Measurements from ENCODE around the gene HOXB9. TPM values are rescaled to one million over a fixed set of nuclear protein-coding genes. Genes with fewer than 3 reads are reported as not detected.

Gene HOXB9
- total RNA-seq, 1 experiment from 2014 or later: 0.24 TPM

GRCh38 chr17:48618256-48618896 lies 7.8 kb downstream of the HOXB9 start:
- H3K9me3 Mint-ChIP-seq: no peaks in the 10 kb centered on the region
- ChIA-PET CTCF (interaction anchor here (0.7 to 2.8 kb wide), 19 partner anchors 12 to 592 kb away, joined by 3 to 13 read pairs (median 5); partner anchors contain the start of genes HOXB5 and PRAC2), POLR2A (interaction anchor here (0.6 kb wide), 1 partner anchor 72 kb away, joined by 3 read pairs; no protein-coding TSS in a partner anchor)
- peaks cover 25% of the 10 kb centered on the region for H3K4me1 Mint-ChIP-seq
- ATAC-seq (peak; percentile 29), DNase-seq (ENCODE audit: low spot score) (peak; percentile 92)
- H3K36me3 Mint-ChIP-seq: no peaks in the 10 kb centered on the region
- peaks cover 100% of the 10 kb centered on the region; the same call in 1 of the 2 replicates for H3K27me3 Mint-ChIP-seq (ENCODE audit: low read depth)
- TF ChIP-seq AFF4 (CRISPR knock-in tag; IDR thresholded peaks at IDR 0.05; ENCODE audit: borderline replicate concordance) (no peak), JAZF1 (CRISPR knock-in tag; IDR thresholded peaks at IDR 0.05) (no peak), GABPB1 (CRISPR knock-in tag; IDR thresholded peaks at IDR 0.05) (0 out of 2 replicates have a peak, but pooled peaks have one; percentile 20), SOX15 (CRISPR knock-in tag; IDR thresholded peaks at IDR 0.05) (no peak), ZNF317 (CRISPR knock-in tag; IDR thresholded peaks at IDR 0.05; ENCODE audit: borderline replicate concordance, low read depth) (no peak), CTCF (IDR thresholded peaks at IDR 0.05) (peak; percentile 92), ATF6 (CRISPR knock-in tag; IDR thresholded peaks at IDR 0.05) (no peak), ZNF232 (CRISPR knock-in tag; IDR thresholded peaks at IDR 0.05) (no peak), SMAD4 (CRISPR knock-in tag; IDR thresholded peaks at IDR 0.05) (no peak), ZNF263 (CRISPR knock-in tag; IDR thresholded peaks at IDR 0.05; ENCODE audit: low read depth) (no peak), NFATC4 (CRISPR knock-in tag; IDR thresholded peaks at IDR 0.05) (no peak), ELF4 (CRISPR knock-in tag; IDR thresholded peaks at IDR 0.05; ENCODE audit: low read depth) (no peak), HMGA2 (CRISPR knock-in tag; IDR thresholded peaks at IDR 0.05) (no peak)
- TF ChIP-seq, protein P1, sequence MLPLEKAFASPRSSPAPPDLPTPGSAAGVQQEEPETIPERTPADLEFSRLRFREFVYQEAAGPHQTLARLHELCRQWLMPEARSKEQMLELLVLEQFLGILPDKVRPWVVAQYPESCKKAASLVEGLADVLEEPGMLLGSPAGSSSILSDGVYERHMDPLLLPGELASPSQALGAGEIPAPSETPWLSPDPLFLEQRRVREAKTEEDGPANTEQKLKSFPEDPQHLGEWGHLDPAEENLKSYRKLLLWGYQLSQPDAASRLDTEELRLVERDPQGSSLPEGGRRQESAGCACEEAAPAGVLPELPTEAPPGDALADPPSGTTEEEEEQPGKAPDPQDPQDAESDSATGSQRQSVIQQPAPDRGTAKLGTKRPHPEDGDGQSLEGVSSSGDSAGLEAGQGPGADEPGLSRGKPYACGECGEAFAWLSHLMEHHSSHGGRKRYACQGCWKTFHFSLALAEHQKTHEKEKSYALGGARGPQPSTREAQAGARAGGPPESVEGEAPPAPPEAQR (CRISPR knock-in tag; IDR thresholded peaks at IDR 0.05): no peak
- H3K27ac Mint-ChIP-seq: no peak overlapping the region
- 0 out of 2 replicates have a peak overlapping the region, but pooled peaks have one; percentile 25 for H3K4me3 Mint-ChIP-seq

Measured in WTC11 (cell line).